ENCODE data around the gene DDAH2.
A peak's percentile ranks its signal among the peaks of the same experiment; 100 is the strongest.

DDAH2 gene

DNA sequence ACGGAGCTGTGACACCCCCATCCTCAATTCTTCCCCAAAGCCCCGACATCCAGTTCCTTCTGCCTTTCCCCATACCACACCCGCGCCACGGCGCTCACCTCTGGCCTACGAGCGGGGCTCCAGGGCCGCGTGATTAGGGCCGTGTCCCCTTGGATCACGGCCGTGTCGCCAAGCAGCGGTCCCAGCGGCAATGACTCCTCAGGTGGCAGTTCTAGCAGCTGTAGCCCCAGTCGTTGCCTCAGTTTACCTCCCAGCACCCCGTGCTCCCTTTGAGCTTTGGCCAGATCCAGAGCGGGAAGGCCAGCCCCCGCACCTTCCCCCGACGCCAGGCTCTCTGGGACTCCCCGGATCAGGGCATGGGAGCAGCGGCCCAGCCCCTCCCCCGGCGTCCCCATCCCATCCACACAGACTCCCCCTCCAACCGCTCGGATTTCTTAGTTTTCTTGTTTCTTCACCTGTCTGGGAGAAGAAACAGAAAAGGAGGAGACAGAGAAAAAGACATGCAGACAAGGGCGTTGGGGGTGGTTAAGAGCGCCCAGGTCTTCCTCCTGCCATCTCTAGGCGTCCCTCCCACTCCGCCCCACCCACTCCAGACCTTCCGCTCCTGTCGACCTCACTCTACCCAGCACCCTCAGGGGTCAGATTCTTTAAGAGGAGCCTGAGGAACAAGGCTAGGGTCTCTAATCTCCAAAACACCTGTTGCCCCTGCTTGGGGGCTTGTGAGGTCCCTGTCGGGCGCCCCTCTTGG, at the start of gene DDAH2:
Gene DDAH2 (minus strand): TSS at position 533 of the 748 bp plus-strand sequence. CDS start 138 bp downstream, at position 395.
- H3K27ac ChIP-seq, result peak within 1 kb of the TSS; percentile 99
- TF ChIP-seq CTCF (IDR thresholded peaks at IDR 0.05), result no peak
- no peak for TF ChIP-seq ZFX (IDR thresholded peaks at IDR 0.05; ENCODE audit: borderline replicate concordance)

- H3K27ac ChIP-seq, result peak overlapping the region; percentile 81
Observed at GRCh38 chr6:31778193-31778592, 49.1 kb upstream of the DDAH2 start.

DNA sequence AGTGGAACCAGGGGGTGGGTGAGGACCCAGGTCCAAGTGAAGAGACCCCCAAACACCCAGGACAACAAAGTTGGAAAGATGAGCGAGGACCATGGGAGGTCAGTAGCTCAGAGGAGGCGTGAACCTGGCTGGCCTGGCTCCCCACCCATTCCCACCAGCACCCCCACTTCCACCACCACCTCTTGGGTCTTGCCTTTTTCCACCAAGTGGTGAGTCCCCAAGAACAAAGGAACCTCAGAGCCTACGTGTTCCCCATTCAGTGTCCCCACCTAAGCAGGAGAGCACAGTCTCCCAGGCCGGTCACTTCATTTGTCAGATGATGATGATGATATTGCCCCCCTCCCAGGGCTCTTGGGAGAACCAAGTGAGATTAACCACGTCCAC, 48.6 kb upstream of the DDAH2 start:
- peak overlapping the region; percentile 81 for H3K27ac ChIP-seq
- TF ChIP-seq CTCF (IDR thresholded peaks at IDR 0.05) (no peak), ZFX (IDR thresholded peaks at IDR 0.05; ENCODE audit: borderline replicate concordance) (no peak)

More at GRCh38 chr6:31778193-31778592, 49.1 kb upstream of the DDAH2 start:
- no peak for TF ChIP-seq CTCF (IDR thresholded peaks at IDR 0.05)
- TF ChIP-seq ZFX (IDR thresholded peaks at IDR 0.05; ENCODE audit: borderline replicate concordance), result no peak

GRCh38 chr6:31776989-31777666, 48.0 kb upstream of the DDAH2 start, which contains the start of gene VWA7:
VWA7 (minus strand) TSS chr6:31777328; CDS start chr6:31776779, 549 bp downstream.
- peak within 1 kb of the TSS; percentile 81 for H3K27ac ChIP-seq
- TF ChIP-seq CTCF (IDR thresholded peaks at IDR 0.05) (no peak), ZFX (IDR thresholded peaks at IDR 0.05; ENCODE audit: borderline replicate concordance) (no peak)

DNA sequence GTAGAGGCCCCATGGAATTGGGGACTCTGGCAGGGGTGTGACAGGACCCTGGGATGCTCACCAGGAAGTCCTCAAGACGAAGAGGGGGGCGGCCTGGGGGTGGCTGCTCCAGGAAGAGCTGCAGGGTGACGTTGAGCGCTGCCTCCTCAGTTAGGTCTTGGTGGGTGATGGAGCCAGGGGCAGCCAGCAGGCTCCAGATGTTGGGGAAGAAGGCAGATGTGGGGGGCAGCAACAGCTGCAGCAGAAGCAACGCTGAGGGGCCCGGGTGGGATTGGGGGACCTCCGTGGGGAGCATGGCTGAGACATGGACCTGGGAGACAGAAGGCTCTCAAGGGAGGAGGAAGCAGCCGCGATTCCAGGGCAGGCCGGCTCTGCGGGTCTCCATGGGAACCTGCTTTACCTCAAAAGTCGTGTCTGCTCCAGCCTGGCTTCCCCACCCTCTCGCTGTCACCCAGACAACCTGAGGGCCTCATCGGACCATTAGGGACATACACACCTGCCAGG, 47.4 kb upstream of the DDAH2 start:
- TF ChIP-seq CTCF (IDR thresholded peaks at IDR 0.05) (no peak), ZFX (IDR thresholded peaks at IDR 0.05; ENCODE audit: borderline replicate concordance) (no peak)
- peak overlapping the region; percentile 81 for H3K27ac ChIP-seq

- peak overlapping the region; percentile 81 for H3K27ac ChIP-seq
- TF ChIP-seq CTCF (IDR thresholded peaks at IDR 0.05) (no peak), ZFX (IDR thresholded peaks at IDR 0.05; ENCODE audit: borderline replicate concordance) (no peak)
Observed at GRCh38 chr6:31775633-31776484, 46.8 kb upstream of the DDAH2 start.

All from 22Rv1 (cell line).